Transverse colon (tissue), 4 donors: ENCODE measurements around the gene ORC1.

Source experiments
- EP300 ChIP-seq: sonication (generic); formaldehyde crosslinking; IDR thresholded peaks from one replicate; pipeline ENCODE4 v1.6.1; 2017; ENCODE audit warnings: antibody characterized with exemption, low read depth
- POLR2A ChIP-seq: fragments of 450-650 bp; IDR thresholded peaks from one replicate; pipeline ENCODE4 v1.6.1; 2016; ENCODE audit warnings: antibody characterized with exemption, mild to moderate bottlenecking, moderate library complexity
- POLR2AphosphoS5 ChIP-seq, 3 donors: sonication (generic); formaldehyde crosslinking; IDR thresholded peaks; one replicate each; pipeline ENCODE4 v1.6.1; 2016; ENCODE audit warnings: antibody characterized with exemption in 3 of 3
- TF ChIP-seq, protein P1 (sequence below), 5 experiments: fragments of 200-600 bp in 3 of 5; fragments of 450-650 bp in 2 of 5; sonication (generic) in 3 of 5; IDR thresholded peaks; 1 replicate in 2 of 5; 2 replicates in 3 of 5; pipeline ENCODE4 v1.5.1; 2016 to 2017; ENCODE audit warnings: antibody characterized with exemption in 5 of 5, inconsistent platforms in 3 of 5, mild to moderate bottlenecking in 2 of 5, moderate library complexity in 1 of 5

DNA sequence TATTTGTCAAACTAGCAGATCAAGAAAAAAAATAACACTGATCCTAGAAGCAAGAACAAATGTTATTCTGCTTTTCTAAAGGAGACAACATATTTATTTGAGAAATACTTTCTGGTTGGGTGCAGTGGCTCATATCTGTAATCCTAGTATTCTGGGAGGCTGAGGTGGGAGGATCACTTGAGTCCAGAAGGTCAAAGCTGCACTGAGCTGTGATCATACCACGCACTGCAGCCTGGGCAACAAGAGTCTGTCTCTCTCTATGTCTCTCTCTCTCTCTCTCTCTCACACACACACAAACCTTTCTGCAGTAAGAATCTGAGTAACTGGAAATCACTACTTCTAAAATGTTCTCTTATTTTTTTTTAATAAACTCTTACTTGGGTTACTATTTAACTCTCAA is 31.4 kb upstream of the ORC1 start:
- TF ChIP-seq EP300 (no peak), POLR2AphosphoS5 (IDR thresholded peaks at IDR 0.05) (no peak), POLR2A (no peak)
- TF ChIP-seq, protein P1, sequence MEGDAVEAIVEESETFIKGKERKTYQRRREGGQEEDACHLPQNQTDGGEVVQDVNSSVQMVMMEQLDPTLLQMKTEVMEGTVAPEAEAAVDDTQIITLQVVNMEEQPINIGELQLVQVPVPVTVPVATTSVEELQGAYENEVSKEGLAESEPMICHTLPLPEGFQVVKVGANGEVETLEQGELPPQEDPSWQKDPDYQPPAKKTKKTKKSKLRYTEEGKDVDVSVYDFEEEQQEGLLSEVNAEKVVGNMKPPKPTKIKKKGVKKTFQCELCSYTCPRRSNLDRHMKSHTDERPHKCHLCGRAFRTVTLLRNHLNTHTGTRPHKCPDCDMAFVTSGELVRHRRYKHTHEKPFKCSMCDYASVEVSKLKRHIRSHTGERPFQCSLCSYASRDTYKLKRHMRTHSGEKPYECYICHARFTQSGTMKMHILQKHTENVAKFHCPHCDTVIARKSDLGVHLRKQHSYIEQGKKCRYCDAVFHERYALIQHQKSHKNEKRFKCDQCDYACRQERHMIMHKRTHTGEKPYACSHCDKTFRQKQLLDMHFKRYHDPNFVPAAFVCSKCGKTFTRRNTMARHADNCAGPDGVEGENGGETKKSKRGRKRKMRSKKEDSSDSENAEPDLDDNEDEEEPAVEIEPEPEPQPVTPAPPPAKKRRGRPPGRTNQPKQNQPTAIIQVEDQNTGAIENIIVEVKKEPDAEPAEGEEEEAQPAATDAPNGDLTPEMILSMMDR (IDR thresholded peaks at IDR 0.05): no peak
